Measurements from ENCODE around the gene ANXA6.

Gene ANXA6

DNA sequence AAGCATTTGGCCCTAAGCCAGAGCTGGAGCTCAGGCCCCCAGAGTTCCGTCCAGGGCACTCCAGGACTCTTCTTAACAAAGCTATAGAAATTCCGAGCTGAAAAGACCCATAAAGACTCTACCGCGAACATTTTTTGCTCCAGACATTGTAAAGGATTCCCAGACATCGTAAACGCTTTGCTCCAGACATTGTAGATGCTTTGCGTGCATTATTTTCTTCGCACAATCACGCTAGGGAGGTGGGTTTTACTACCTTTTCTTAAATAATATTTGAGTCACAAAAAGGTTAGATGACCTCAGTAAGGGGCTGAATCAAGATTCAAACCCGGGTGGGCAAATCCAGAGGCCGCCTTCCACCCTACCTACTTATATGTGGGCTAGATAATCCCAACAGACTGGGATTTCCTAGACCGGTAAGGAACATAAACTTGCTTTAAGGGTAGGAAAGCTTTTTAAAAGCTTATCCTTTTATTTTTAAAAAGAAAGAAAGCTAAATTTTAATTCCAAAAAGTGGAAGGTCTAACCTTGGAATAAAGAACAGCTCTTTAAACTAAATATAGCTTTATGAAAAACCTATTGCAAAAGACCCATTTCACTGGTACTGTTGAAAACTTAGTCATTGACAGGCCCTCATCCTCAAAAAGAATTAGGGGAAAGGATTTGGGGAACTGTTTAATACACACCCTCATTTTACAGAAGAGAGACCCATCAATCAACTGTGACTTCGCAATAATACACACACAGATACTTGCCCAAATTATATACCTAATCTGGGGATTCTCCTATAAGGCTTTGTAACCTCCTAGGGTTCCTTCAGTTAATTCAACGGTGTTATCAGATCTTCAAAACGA lies 75.9 kb downstream of the ANXA6 start:
- peak overlapping the region; percentile 83 for H3K4me3 ChIP-seq (ENCODE audit: low read depth, low read length)
- TF ChIP-seq, protein P1, sequence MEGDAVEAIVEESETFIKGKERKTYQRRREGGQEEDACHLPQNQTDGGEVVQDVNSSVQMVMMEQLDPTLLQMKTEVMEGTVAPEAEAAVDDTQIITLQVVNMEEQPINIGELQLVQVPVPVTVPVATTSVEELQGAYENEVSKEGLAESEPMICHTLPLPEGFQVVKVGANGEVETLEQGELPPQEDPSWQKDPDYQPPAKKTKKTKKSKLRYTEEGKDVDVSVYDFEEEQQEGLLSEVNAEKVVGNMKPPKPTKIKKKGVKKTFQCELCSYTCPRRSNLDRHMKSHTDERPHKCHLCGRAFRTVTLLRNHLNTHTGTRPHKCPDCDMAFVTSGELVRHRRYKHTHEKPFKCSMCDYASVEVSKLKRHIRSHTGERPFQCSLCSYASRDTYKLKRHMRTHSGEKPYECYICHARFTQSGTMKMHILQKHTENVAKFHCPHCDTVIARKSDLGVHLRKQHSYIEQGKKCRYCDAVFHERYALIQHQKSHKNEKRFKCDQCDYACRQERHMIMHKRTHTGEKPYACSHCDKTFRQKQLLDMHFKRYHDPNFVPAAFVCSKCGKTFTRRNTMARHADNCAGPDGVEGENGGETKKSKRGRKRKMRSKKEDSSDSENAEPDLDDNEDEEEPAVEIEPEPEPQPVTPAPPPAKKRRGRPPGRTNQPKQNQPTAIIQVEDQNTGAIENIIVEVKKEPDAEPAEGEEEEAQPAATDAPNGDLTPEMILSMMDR (IDR thresholded peaks at IDR 0.05; ENCODE audit: low read depth, low read length), result no peak

DNA sequence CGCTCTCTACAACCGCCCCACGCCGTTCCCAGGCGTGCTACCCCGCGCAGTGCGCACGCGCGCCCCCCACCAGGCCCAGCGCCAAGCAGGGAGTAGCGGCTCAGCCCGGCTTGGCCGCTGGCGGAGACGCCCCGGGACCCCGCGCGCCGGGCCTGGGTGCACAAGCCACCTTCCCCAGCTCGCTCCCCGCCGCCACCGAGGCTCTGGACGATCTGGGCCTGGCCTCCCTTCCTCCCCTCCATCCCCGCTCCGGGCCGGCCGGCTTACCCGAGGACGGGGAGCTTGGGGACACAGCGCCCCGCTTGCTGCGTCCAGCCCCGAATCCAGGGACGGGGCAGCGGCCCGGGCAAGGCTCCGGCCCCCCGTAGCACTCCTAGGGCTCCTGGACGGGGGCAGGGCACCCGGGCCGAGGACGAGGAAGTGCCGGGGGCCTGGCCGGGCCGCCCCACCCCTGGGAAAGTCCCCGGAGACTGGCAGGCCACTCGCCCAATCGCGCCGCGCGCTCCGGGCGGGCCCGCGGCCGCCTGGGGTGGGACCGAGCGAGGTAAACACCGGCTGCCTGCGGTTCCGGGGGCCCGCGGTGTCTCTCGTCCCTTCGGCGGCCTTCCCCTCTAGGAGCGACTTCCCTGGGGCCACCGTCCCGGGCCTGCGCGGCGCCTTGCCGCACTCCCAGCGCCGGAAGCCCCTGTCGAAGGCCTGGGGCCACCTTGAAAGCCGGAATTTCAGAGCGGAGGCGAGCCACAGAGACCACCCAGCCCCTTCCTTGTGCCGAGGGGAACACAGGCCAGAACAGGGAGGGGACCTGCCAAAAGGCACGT lies 76.8 kb downstream of the ANXA6 start, which contains the start of gene TNIP1:
Gene TNIP1, minus strand, starts transcription at position 422 of the 818 bp plus-strand sequence. CDS start 15,939 bp downstream, outside the sequence.
- peak within 1 kb of the TSS; percentile 83 for H3K4me3 ChIP-seq (ENCODE audit: low read depth, low read length)
- TF ChIP-seq, protein P1 (IDR thresholded peaks at IDR 0.05; ENCODE audit: low read depth, low read length), result no peak

DNA sequence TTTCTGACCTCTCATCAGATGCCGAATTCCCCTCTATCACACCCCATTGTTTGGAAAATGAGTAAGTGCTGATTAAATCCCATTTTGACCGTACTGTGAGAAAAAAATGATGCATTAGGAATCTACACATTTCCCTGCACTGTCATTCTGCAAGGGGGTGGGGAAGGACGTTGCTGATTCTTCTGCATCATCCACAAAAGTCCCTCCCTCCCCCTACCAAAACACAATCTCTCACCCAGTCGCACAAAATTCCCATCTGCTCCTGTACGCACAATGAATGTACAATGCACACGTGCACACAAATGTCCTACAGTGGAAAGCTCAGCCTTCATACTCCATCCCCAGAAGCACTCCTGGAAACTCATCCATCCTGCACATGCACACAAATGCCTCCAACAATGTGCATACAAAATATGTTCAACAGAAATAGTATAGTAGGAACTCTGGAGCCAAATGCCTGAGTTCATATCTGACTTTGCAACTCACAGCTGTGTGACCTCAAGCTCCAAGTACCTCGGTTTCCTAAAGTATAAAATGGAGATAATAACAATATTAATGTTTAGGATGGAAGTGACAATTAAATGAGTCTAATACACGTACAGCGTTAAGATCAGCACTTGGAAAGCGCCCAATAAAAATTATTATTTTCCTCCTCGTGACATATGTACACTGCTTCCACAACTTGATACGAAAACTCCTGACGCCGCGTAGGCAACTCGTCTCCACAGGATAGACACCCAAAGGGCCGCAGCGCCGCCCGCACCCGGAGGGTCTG lies 77.6 kb downstream of the ANXA6 start:
- H3K4me3 ChIP-seq (ENCODE audit: low read depth, low read length), result peak overlapping the region; percentile 83
- TF ChIP-seq, protein P1 (IDR thresholded peaks at IDR 0.05; ENCODE audit: low read depth, low read length), result no peak

DNA sequence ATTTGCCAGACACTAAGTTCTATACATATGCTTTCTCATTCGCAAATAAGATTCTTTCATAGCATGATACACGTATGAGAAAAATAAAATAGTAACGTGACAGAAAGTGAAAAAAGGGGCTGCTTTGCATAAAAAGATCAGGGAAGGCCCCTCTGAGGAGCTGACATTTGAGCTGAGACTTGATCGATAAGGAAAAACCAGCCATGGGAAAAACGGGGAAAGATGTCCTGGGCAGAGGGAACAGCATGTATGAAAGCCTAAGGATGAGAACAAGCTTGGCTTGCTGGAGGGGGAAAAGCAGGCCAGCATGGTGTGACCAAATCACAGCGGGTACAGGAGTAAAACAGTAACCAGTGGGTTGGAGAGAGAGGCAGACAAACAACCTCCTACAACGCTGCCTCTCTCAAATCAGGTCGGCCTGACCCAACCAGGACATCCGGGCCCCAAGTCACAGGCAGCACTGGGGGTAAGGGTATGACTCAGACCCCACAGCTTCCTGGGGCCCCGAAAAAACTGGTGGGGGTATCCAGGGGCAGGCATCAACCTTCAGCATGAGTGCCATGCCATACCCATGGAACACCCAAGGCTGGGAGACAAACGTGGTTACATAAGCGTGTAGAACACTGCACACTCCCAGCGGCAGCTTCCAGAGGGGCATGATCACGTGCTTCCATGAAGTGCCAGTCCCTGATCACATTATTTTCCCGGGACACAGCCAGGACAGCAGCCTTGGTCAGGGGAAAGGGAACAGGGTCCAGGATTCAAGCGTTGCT lies 78.9 kb downstream of the ANXA6 start:
- H3K4me3 ChIP-seq (ENCODE audit: low read depth, low read length), result no peak overlapping the region
- TF ChIP-seq, protein P1 (IDR thresholded peaks at IDR 0.05; ENCODE audit: low read depth, low read length), result no peak

DNA sequence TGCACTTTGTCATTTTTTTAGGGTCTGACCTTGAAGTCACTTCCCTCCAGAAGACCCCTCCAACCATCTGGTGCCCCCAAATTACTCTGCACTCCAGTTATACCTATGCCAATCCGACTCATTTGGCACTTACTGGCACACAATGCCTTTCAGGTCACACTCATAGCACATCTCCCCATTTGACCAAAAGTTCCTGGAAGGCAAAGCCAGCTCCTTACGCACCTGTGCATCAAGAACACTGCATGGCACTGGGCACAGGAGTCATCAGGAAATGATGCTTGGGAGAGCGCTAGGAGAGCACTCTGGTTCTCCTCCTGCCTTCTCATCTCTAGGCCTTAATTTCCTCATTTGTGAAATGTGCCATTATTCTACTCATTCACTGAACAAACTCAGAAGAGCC lies 79.6 kb downstream of the ANXA6 start:
- TF ChIP-seq, protein P1 (IDR thresholded peaks at IDR 0.05; ENCODE audit: low read depth, low read length), result no peak
- no peak overlapping the region for H3K4me3 ChIP-seq (ENCODE audit: low read depth, low read length)

DNA sequence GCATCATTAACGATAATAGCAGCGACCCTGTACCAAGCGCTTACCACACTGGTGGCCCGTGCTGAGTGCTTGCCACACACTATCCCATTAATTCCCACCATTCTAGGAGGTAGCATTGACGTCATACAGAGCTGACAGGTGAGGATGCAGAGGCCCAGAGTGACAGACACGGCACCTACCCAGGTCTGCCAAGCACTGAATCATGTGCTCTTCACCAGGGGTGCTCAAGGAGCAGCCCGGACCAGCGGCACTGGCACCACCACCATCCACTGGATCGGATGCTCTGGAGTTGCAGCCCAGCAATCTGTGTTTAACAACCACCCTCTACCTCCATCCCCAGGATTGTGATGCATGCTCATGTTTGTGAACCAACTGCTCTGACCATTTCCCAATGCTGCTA lies 80.2 kb downstream of the ANXA6 start:
- no peak overlapping the region for H3K4me3 ChIP-seq (ENCODE audit: low read depth, low read length)
- TF ChIP-seq, protein P1 (IDR thresholded peaks at IDR 0.05; ENCODE audit: low read depth, low read length), result no peak
